ENCODE measurements around the gene CCNT2.
A peak's percentile ranks its signal among the peaks of the same experiment; 100 is the strongest.
"Not testable (repeated sequence)": the region's sequence is repeated elsewhere in the genome, so short reads cannot be mapped to it uniquely, and the experiment has no call there.

CCNT2 gene

DNA sequence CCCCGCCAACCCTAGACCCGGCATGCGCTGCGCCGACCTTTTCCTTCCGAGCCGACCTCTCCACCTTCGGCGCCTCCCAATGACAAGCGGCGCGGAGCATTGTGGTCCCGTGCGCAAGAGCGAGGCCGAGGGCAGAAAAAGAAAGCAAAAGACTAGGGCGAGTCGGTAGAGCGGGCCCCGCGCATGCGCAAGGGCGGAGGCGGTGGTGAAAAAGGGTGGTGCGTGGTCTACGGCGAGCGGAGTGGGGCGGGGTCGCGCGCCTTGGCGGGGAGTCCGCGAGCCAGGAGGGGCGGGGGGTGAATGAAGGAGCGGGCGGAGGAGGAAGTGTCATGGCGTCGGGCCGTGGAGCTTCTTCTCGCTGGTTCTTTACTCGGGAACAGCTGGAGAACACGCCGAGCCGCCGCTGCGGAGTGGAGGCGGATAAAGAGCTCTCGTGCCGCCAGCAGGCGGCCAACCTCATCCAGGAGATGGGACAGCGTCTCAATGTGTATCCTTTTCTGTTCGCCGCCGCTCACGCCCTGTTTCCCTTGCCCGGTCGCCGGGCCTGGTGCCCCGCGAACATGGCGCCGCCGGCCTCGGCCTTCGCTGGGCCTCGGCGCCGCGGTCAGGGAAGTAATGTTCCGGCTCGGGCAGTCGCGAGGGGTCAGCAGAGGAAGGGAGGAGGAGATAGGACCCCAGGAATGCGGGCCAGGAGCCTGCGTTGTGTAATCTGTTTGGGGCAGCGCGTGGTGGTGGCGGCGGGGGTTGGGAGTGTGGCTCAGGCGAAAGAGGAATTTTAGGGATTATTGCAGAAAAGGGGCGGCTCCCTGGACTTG, at the start of gene CCNT2:
Gene CCNT2 (plus strand): TSS at position 297 of the 815 bp plus-strand sequence. CDS start 33 bp downstream, at position 330.
- peak; percentile 99 for DNase-seq (ENCODE audit: low spot score)

DNA sequence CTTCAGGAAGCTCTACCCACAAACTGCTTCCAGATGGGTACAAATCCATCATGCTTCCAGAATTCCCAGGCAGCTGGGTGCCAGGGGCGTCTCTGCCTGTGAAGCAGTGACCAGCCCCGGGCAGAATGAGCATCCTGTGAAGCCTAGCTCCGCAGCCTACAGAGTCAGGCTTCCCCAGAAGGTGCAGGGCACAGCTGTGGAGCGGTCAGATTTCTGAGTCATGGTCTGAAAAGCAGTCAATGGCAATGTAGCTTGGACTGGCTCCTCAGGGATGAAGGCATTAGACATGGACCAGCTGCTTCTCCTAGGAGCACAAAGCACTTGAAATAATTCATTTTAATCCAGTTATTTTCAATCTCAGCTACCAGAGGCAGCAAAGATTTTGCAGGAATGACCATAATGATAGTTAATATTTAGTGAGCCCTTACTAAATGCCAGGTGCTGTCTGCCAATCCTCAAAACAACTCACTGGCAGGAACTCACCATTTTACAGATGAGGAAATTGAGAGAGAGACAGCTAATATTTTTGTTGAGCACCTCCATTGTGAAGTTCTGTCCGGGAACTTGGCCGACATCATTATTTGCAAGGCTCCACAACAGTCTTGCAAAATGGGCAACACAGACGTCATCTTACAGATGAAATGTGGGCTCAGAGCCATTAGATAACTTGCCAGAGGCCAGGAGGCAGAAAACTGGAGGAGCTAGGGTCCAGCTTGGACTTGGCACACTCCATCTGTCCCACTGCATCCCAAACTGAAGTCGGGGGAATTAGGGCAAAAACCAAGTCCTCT, 48.5 kb upstream of the CCNT2 start:
- DNase-seq (ENCODE audit: low spot score), result no peak

DNA sequence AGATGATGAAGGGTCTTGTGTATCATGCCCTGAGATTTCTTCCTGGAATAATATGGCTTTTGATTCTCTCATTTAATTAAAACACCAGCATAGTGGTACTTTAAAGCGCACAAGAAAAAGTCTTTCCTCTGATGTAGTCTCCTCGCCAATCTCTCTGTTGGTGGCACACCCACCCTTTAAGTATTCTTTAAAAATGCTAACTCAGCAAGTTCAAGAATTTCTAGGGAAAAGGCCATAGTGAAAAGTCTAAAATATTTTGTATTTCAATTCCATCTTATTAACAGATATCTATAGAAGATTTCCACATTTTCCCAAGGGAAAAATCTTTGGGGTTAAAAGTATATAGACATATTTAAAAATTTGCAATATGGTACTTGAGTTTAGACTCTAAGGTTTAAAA, 45.5 kb upstream of the CCNT2 start:
- DNase-seq (ENCODE audit: low spot score), result no peak

DNA sequence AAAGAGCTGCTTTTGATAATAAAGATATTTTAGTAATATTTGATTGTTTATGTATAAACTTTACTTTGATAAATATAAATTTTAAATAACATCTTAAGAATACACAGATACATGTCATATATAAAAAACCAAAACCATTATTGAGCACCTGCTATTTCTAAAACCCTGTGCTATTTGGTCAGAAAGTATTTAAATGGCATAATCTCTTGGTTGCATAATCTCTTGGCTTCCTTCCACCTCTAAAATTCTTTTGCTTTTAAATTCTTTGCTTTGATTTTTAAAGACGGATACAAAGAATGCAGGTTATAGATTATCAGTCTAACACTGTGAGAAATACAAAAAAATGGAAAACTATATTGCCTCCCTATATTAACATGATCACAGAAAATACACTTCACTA, 43.3 kb upstream of the CCNT2 start:
- no peak for DNase-seq (ENCODE audit: low spot score)

DNA sequence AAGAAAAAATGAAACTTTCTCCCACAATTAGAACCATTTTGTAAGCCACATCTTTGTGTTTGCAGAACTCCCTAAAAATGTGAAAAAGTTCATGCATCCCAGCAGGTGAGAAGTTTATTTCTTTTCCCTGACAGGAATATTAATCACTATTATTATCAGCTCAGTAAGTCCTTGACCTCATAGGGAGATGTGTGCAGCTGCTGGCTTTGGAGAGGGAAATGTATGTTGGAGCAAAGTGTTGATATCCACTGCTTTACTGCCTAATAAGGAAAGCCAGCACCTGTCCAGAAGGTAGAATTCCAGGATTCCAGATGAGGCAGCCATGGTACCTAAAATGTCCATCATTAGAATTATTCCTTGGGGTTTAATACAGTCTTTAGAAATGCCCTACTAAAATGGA, 35.8 kb upstream of the CCNT2 start:
- no peak for DNase-seq (ENCODE audit: low spot score)

DNA sequence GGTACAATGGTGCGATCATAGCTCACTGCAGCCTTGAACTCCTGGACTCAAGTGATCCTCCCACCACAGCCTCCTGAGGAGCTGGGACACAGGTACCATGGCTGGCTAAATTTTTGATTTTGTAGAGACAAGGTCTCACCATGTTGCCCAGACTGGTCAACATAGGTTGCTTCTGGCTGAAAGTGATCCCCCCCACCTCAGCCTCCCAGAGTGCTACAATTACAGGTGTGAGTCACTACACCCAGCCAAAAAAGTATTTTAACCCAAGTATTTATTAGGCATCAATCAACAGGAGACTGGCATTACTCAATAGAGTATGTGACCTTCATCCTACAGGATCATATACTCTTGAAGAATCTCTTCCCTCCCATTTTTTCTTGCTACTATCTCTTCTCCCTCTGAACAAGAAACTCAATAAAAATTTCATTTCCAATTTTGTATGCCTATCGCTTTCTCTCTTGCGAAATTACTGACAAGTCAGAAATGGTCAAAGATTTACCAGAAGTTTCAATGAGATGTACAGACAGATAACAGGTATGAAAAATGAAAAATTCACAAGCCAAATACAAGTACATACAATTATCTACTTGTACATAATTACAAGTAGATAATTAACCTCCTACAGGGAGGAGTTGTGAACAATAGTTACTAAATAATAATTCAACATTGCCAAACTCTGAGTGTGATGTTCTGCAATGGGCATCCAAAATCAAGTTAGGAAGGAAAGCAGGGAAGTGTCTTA, 34.9 kb upstream of the CCNT2 start:
- no peak for DNase-seq (ENCODE audit: low spot score)

DNA sequence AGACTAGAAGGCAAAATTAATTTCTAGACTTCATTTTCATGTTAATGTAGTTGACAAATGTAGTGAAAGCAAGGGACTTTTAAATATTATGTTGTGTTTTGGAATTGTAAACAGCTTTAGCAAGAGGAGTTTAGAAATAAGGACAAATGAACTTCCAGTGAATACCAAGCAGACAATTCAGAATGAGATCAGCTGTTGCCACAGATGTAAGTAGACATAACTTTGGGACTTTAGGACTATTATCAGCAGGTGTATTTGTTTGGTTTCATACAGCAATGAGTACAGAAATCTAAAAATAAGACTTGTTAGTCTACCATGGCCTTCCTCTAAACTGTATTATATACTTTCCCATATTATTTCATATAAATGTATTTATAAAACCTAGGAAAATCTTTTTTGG, 34.2 kb upstream of the CCNT2 start:
- no peak for DNase-seq (ENCODE audit: low spot score)

DNA sequence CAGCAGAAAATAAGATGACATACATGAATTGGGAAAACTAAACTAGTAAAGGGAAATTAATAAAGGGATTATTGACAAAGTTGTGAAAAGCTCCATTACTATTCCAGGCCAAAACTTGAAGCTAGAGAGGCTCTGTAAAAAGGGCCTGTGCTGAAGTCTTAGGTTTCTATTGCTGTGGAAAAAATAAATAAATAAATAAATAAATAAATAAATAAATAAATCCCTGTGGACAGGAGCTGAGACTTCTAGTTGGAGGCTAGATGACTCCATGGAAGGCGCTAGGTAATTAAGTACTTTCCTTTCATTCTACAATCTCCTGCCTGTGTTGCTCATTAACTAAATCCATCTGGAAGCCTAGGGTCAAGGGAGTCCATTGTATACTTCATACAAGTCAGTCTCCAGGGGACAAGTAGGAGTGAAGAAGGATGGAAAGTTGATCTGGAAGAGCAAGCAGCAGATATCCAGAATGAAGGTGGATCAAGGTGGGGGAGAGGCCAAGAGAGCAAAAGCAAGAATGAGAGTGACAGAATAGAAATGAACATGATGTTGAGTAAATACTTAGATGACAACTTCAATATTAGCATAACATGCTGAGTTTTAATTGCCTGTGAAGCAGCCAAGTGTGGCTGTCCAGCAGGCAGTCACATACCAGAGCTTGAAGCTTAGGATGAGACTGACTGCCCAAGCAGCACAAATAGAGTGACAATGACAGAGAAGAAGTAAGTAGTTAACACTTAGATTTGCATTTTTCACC, 26.2 kb upstream of the CCNT2 start:
- no peak for DNase-seq (ENCODE audit: low spot score)

DNA sequence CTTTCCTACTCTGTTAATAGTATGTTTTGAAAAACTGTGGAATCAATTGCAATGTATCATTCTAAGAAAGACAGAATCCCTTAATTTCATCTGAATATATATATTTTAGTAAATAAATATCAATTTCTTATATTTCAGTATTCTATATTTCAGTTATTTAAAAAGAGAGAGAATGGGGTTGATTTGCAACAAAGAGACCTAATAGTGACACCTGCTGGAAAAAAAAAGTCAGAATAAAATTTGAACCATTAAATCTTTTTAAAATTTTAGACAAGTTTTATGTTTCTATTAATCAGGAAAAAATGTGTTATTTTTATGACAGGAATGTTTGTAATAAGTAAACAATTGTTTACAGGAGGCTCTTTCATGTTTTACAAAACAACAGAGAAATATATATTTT, 20.7 kb upstream of the CCNT2 start:
- DNase-seq (ENCODE audit: low spot score), result no peak

DNA sequence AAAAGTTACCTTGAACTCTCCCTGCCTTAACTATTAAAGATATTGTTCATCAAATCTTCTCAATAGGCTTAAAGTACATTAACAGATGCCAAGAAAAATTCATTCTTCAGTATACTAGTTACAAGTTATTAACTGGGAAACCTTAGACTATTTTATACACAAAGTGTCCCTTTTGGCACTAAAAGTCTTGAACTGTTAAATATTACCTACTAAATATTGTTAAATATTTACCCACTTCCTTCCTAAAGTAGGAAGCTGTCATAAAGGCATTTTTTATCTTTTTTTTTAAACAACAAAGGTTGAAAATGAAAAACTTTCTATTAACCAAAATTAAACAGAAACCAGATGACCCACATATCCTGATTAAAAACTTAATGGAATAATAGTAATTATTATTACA, 19.4 kb upstream of the CCNT2 start:
- no peak for DNase-seq (ENCODE audit: low spot score)

DNA sequence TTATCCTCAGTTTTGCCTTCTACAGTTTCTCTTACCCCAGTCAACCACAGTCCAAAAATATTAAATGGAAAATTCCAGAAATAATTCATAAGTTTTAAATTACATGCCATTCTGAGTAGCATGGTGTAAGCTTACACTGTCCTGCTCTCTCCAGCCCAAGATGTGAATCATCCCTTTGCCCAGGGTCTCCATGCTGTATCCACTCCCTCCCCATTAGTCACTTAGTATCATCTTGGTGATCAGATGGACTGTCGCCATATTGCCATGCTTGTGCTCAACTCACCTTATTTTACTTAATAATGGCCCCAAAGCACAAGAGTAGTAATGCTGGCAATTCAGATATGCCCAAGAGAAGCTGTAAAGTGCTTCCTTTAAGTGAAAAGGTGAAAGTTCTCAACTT, 18.5 kb upstream of the CCNT2 start:
- DNase-seq (ENCODE audit: low spot score), result no peak

DNA sequence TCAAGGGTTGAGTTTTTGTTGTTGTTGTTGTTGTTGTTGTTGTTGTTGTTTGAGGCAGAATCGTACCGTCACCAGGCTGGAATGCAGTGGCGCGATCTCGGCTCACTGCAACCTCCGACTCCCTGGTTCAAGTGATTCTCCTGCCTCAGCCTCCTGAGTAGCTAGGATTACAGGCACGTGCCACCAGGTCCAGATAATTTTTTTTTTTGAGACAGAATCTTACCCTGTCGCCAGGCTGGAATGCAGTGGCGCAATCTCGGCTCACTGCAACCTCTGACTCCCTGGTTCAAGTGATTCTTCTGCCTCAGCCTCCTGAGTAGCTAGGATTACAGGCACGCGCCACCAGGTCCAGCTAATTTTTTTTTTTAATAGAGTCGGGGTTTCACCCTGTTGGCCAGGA, 14.9 kb upstream of the CCNT2 start:
- not testable (repeated sequence) for DNase-seq (ENCODE audit: low spot score)

DNA sequence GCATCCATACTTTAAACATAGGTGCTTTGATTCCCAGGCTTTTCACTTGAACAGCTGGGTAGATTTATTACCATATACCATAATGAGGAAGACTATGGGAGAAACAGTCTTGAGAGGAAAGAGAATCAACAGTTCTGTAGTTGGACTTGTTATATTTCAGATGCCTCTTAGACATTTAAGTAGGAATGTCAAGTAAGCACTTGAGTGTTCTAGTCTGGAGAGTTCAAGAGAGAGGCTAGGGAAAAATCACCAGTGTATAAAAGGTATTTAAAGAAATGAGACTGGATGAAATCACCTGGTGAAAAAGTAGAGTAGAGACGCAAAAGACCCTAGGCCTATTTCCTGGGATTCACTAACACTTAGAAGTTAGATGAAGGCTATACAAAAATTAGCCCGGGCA, 13.5 kb upstream of the CCNT2 start:
- DNase-seq (ENCODE audit: low spot score), result no peak

DNA sequence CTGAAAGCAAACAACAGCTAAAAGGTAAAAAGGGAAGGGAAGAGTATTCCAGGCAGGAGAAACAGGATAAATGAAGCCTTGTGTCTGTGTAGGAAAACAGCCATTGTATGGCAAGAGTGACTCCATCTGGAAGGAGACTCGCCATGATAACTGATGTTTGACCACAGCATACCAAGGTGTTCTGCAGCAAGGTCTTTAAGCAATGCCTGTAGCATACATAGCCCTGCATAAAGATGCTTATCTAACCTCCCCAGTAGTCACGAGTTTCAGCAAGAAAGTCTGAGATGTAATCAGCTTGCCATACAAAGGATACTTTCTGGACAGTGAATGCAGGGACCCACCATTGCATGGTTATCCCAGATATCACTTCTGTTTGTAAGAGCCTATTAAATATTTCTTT, 11.9 kb upstream of the CCNT2 start:
- DNase-seq (ENCODE audit: low spot score), result no peak

DNA sequence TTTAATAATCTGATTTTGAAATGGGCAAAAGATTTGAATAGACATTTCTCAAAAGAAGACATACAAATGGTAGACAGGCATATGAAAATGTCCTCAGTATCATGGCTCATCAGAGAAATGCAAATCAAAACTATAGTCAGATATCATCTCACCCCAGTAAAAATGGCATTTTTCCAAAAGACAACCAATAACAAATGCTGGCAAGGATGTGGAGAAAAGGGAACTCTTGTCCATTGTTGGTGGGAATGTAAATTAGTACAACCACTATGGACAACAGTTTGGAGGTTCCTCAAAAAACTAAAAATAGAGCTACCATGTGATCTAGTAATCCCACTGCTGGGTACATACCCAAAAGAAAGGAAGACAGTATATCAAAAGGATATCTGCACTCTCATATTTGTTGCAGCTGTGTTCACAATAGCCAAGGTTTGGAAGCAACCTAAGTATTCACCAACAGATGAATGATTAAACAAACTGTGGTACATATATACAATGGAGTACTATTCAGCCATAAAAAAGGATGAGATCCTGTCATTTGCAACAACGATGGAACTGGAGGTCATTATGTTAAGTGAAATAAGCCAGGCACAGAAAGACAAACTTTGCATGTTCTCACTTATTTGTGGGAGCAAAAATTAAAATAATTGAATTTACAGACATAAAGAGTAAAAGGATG, 11.0 kb upstream of the CCNT2 start:
- DNase-seq (ENCODE audit: low spot score), result not testable (repeated sequence)

DNA sequence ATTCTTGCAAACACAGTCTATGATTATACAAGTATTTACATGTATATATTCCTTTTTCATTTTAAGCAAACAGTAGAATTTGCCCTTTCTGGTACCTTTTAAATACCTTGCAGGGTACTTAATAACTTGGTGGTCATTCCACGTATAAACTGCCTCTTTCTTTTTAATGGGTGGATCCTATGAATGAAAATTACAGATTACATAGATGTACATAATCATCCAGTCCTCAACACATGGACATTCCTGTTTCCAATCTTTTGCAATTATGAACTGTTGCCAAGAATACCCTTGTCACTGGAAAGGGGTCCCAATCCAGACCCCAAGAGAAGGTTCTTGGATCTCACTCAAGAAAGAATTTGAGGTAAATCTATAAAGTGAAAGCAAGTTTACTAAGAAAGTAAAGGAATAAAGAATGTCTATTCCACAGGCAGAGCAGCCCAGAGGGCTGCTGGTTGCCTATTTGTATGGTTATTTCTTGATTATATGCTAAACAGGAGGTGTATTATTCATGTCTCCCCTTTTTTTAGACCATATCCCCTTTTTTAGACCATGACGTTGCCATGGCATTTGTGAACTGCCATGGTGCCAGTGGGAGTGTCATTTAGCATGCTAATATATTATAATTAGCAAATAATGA, 7.7 kb upstream of the CCNT2 start:
- DNase-seq (ENCODE audit: low spot score), result no peak

DNA sequence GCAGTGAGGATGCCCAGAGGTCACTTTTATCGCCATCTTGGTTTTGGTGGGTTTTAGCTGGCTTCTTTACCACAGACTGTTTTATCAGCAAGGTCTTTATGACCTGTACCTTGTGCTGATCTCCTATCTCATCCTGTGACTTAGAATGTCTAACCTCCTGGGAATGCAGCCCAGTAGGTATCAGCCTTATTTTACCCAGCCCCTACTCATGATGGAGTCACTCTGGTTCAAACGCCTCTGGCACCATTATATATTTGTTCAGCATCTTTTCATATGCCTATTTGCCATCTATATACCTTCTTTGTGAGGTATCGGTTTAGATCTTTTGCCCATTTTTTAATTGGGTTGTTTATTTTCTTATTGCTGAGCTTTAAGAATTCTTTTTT, 7.2 kb upstream of the CCNT2 start:
- no peak for DNase-seq (ENCODE audit: low spot score)

DNA sequence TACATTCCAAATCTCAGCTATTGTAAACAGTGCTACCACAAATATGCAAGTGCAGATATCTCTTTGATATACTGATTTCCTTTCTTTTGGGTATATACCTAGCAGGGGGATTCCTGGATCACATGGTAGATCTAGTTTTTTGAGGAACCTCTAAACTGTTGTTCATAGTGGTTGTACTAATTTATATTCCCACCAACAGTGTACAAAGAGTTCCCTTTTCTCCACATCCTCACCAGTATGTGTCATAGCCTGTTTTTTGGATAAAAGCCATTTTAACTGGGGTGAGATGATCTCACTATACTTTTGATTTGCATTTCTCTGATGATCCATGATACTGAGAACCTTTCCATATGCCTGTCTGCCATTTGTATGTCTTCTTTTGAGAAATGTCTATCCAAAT, 6.3 kb upstream of the CCNT2 start:
- no peak for DNase-seq (ENCODE audit: low spot score)

DNA sequence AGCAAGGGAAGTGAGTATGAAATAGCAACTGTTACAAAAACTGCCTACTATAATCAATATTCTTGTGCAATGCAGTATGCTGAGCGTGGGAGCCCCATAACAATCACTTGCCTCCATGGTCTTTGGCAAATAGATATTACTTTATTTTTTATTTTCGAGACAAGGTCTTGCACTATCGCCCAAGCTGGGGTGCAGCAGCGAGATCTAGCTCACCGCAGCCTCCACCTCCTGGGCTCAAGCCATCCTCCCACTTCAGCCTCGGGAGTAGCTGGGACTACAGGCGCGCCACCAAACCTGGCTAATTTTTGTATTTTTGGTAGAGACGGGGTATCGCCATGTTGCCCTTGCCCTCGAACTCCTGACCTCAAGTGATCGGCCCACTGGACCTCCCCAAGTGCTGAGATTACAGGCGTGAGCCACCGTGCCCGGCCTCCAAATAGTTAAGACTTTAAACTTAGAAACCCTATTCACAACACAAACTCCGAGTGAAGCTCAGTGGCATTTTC, 1.2 kb upstream of the CCNT2 start:
- no peak for DNase-seq (ENCODE audit: low spot score)

DNA sequence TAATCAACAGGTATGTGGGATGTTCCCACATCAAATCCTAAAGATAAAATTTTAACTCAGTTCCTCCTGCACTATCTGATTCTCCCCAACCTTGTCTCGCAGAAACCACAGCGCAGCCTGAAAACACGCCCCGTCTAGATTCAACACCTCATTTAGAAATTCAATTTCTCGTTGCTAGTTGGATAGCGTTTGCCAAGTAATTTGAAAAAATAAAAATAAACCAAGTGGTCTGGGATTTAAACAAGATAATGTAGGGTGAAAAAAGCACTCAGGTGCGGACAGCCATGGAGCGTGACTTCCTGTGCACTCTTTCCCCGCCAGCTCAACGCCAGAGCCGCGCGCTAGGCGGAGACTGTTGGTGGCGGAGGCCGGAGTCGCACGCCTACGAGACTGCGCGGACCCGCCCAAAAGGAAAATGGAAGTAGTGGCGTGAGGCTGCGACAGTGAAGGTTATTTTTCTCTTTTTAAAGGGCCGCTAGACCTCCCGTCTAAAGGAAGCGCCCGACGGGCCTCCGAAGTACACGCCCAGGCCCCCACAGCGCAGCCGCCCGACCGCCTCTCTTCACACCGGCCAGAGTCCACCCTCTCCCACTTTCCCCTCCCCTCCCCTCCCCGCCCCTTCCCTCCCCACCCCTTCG, 615 bp upstream of the CCNT2 start:
- no peak for DNase-seq (ENCODE audit: low spot score)
